CD14-positive monocyte (primary cell): ENCODE results near the gene GLMP. TPM values are rescaled to one million over a fixed set of nuclear protein-coding genes. Genes with fewer than 3 reads are reported as not detected.
A peak's percentile ranks its signal among the peaks of the same experiment; 100 is the strongest.

Source experiments
- DNase-seq, 3 donors: peaks; one replicate each; pipeline ENCODE4 v3.0.0-alpha.2; 2011 to 2022
- H2AFZ ChIP-seq: 2 replicates; pipeline ENCODE4 v1.6.0; 2012; ENCODE audit warnings: mild to moderate bottlenecking, low read depth, low read length, inconsistent platforms; ENCODE audit not compliant: insufficient read depth, poor library complexity, severe bottlenecking
- H3K27ac ChIP-seq, 2 donors: 1 replicate in 1 of 2; 2 replicates in 1 of 2; pipeline ENCODE4 v1.5.1; 2012 to 2013; ENCODE audit warnings: low read length in 2 of 2, control low read depth in 1 of 2, inconsistent platforms in 1 of 2, low read depth in 1 of 2, mild to moderate bottlenecking in 1 of 2
- H3K27me3 ChIP-seq, 2 donors: one replicate each; pipeline versions ENCODE4 v1.6.0 to v1.6.1; 2011 to 2013; ENCODE audit warnings: low read length in 2 of 2; ENCODE audit not compliant: control insufficient read depth in 2 of 2, insufficient read depth in 2 of 2
- H3K36me3 ChIP-seq, 2 donors: replicated peaks in 1 of 2; 1 replicate in 1 of 2; 2 replicates in 1 of 2; pipeline versions ENCODE4 v1.5.1 to v1.6.1; 2012 to 2013; ENCODE audit warnings: low read length in 2 of 2, control low read depth in 1 of 2, inconsistent platforms in 1 of 2, mild to moderate bottlenecking in 1 of 2; ENCODE audit not compliant: insufficient read depth in 2 of 2, control insufficient read depth in 1 of 2
- H3K4me1 ChIP-seq, 2 donors: 1 replicate in 1 of 2; 2 replicates in 1 of 2; pipeline versions ENCODE4 v1.5.1 to v1.6.1; 2012 to 2013; ENCODE audit warnings: low read length in 2 of 2, control low read depth in 1 of 2, inconsistent platforms in 1 of 2, mild to moderate bottlenecking in 1 of 2, moderate library complexity in 1 of 2; ENCODE audit not compliant: insufficient read depth in 2 of 2, control insufficient read depth in 1 of 2
- H3K4me2 ChIP-seq: replicated peaks from 2 replicates; pipeline ENCODE3; 2012; ENCODE audit warnings: low read length, moderate library complexity, mild to moderate bottlenecking; ENCODE audit not compliant: poor library complexity, severe bottlenecking; ENCODE audit errors: extremely low read depth
- H3K4me3 ChIP-seq, 3 experiments: fragments of 200-600 bp in 1 of 3; sonication (generic) in 1 of 3; replicated peaks in 1 of 3; 1 replicate in 2 of 3; 2 replicates in 1 of 3; pipeline ENCODE4 v1.5.1; 2011 to 2013; ENCODE audit warnings: low read length in 3 of 3, mild to moderate bottlenecking in 3 of 3, control low read depth in 2 of 3, low read depth in 2 of 3, inconsistent platforms in 1 of 3, moderate library complexity in 1 of 3
- H3K79me2 ChIP-seq: 2 replicates; pipeline ENCODE4 v1.6.0; 2012; ENCODE audit warnings: mild to moderate bottlenecking, control low read depth, inconsistent platforms, low read length, moderate library complexity; ENCODE audit not compliant: insufficient read depth
- H3K9ac ChIP-seq: 2 replicates; pipeline ENCODE4 v1.6.0; 2017; ENCODE audit warnings: low read length, mild to moderate bottlenecking; ENCODE audit not compliant: insufficient read depth, poor library complexity, severe bottlenecking
- H3K9me3 ChIP-seq, 2 donors: replicated peaks in 1 of 2; 1 replicate in 1 of 2; 2 replicates in 1 of 2; pipeline versions ENCODE4 v1.5.1 to v1.6.1; 2012 to 2013; ENCODE audit warnings: low read length in 2 of 2, control low read depth in 1 of 2; ENCODE audit not compliant: control insufficient read depth in 1 of 2, insufficient read depth in 1 of 2
- H4K20me1 ChIP-seq: 2 replicates; pipeline ENCODE4 v1.6.0; 2012; ENCODE audit warnings: mild to moderate bottlenecking, low read length, control low read depth, moderate library complexity; ENCODE audit not compliant: insufficient read depth
- H3K27ac Mint-ChIP-seq, 7 donors: one replicate each; pipeline ENCODE4 v1.8.0; 2020; ENCODE audit warnings: mild to moderate bottlenecking in 7 of 7, mixed read lengths in 7 of 7, moderate library complexity in 6 of 7, inconsistent platforms in 2 of 7
- H3K27me3 Mint-ChIP-seq, 3 donors: one replicate each; pipeline ENCODE4 v1.8.0; 2021 to 2022; ENCODE audit warnings: low read depth in 3 of 3, mild to moderate bottlenecking in 3 of 3, mixed read lengths in 3 of 3, moderate library complexity in 3 of 3, inconsistent platforms in 1 of 3
- H3K36me3 Mint-ChIP-seq, 2 donors: one replicate each; pipeline ENCODE4 v1.8.0; 2020; ENCODE audit warnings: mixed read lengths in 2 of 2, inconsistent platforms in 1 of 2, mild to moderate bottlenecking in 1 of 2
- H3K4me1 Mint-ChIP-seq: one replicate; pipeline ENCODE4 v1.8.0; 2020; ENCODE audit warnings: mild to moderate bottlenecking, mixed read lengths
- H3K4me3 Mint-ChIP-seq, 2 donors: one replicate each; pipeline ENCODE4 v1.8.0; 2020; ENCODE audit warnings: mild to moderate bottlenecking in 2 of 2, mixed read lengths in 2 of 2, moderate library complexity in 1 of 2
- H3K9me3 Mint-ChIP-seq, 7 donors: one replicate each; pipeline ENCODE4 v1.8.0; 2020 to 2022; ENCODE audit warnings: mixed read lengths in 7 of 7, mild to moderate bottlenecking in 6 of 7, moderate library complexity in 6 of 7, inconsistent platforms in 2 of 7
- WGBS: methylation state at CpG from one replicate; pipeline ENCODE4 v1.1.5; 2013; ENCODE audit warnings: missing lambda C conversion rate; ENCODE audit not compliant: insufficient coverage; 5-methylcytosine and 5-hydroxymethylcytosine counted together
- intact Hi-C, 2 donors: fragments of 100-400 bp; cut with micrococcal nuclease; formaldehyde crosslinking; loops; one replicate each; pipeline versions ENCODE4 v1.15.0 to v1.15.1; 2023
- polyA plus RNA-seq, 3 donors: library from polyadenylated mRNA; depleted of rRNA in 1 of 3; unstranded in 2 of 3; stranded (reverse) in 1 of 3; fragments of 300-500 nt in 2 of 3; fragments of >200 nt in 1 of 3; fragmentation: Illumina TruSeq in 2 of 3; gene quantifications; 1 replicate in 2 of 3; 2 replicates in 1 of 3; pipeline ENCODE4 v1.2.3, GENCODE V29; 2012 to 2021
- TF ChIP-seq, protein P1 (sequence below): fragments of 200-600 bp; IDR thresholded peaks from one replicate; pipeline ENCODE4 v1.8.0; 2022; ENCODE audit warnings: antibody characterized with exemption, mild to moderate bottlenecking

The GLMP gene
- polyA plus RNA-seq, 3 donors = 24.3 to 59.6 (median 34.7) TPM

DNA sequence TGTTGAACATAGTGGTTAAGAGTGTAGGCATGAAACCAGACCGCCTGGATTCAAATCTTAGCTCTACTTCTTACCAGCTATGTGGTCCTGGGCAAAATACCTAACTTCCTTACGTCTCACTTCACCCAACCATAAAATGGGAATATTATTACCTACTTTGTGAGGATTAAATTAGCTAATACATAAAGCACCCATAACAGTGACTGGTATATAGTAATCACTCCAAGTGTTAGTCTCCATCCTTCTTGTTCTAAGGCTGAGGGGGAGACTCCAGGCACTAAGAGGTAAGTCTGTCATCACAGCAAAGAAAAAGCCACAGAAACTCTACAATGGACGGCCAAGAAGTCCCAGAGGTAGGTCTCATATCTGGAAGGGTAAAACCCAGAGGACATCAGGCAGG lies 15.6 kb downstream of the GLMP start:
- H3K4me3 Mint-ChIP-seq = no peak overlapping the region
- H3K9me3 ChIP-seq = no peaks in the 10 kb centered on the region
- H3K4me3 ChIP-seq = no peak overlapping the region
- H3K9me3 Mint-ChIP-seq = no peaks in the 10 kb centered on the region
- peaks cover 33 to 40% of the 10 kb centered on the region in 2 donors for H3K36me3 ChIP-seq
- WGBS = 100% methylated on average over 1 of the region's 3 CpGs
- H4K20me1 ChIP-seq = peaks cover 49% of the 10 kb centered on the region
- no peak overlapping the region for H3K9ac ChIP-seq
- no peak for DNase-seq
- H3K4me2 ChIP-seq = no peak overlapping the region
- H3K27me3 ChIP-seq = no peaks in the 10 kb centered on the region
- intact Hi-C loops = loop anchor here in 1 of 2 donors (10.0 kb wide), 1 partner anchor 55 kb away; the partner anchor contains the start of genes CCT3 and TSACC
- peaks cover 87 to 88% of the 10 kb centered on the region in 2 donors for H3K4me1 ChIP-seq
- H3K27ac Mint-ChIP-seq = peak overlapping the region in 2 of 7 donors; percentile 38 to 42
- H2AFZ ChIP-seq = no peak overlapping the region
- TF ChIP-seq, protein P1, sequence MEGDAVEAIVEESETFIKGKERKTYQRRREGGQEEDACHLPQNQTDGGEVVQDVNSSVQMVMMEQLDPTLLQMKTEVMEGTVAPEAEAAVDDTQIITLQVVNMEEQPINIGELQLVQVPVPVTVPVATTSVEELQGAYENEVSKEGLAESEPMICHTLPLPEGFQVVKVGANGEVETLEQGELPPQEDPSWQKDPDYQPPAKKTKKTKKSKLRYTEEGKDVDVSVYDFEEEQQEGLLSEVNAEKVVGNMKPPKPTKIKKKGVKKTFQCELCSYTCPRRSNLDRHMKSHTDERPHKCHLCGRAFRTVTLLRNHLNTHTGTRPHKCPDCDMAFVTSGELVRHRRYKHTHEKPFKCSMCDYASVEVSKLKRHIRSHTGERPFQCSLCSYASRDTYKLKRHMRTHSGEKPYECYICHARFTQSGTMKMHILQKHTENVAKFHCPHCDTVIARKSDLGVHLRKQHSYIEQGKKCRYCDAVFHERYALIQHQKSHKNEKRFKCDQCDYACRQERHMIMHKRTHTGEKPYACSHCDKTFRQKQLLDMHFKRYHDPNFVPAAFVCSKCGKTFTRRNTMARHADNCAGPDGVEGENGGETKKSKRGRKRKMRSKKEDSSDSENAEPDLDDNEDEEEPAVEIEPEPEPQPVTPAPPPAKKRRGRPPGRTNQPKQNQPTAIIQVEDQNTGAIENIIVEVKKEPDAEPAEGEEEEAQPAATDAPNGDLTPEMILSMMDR = no peak
- no peaks in the 10 kb centered on the region for H3K27me3 Mint-ChIP-seq
- H3K79me2 ChIP-seq = peaks cover 76% of the 10 kb centered on the region
- peaks cover 75% of the 10 kb centered on the region for H3K4me1 Mint-ChIP-seq
- H3K27ac ChIP-seq = peak overlapping the region in 1 of 2 donors; percentile 38
- H3K36me3 Mint-ChIP-seq = peaks cover 28 to 48% of the 10 kb centered on the region in 2 donors

DNA sequence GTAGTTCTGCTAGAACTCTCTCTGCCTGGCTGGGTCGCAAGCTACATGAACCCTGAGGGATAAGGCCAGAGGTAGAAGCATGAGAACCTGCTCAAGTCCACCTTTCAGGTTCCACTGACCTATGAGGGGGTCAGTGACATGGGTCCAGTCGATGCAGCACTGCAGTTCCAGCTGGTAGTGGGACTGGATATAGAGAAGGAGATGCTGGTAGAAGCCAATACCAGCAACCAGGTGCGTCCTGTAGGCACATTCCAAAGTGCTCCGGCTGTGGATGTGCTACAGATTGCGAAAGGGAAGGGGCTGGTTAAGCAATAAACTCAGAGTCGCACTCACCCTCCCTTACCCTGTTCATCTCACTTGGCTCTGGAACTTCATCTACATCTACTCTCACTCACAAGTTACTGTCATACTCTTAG lies 18.5 kb downstream of the GLMP start:
- Mint-ChIP-seq H3K27me3 (no peaks in the 10 kb centered on the region), H3K4me1 (peaks cover 54% of the 10 kb centered on the region), H3K4me3 (peak overlapping the region; percentile 56 to 76), H3K9me3 (no peaks in the 10 kb centered on the region), H3K36me3 (peaks cover 56 to 77% of the 10 kb centered on the region in 2 donors), H3K27ac (peak overlapping the region; percentile 85 to 95 (median 88))
- TF ChIP-seq, protein P1 = no peak
- Histone ChIP-seq H4K20me1 (peaks cover 46% of the 10 kb centered on the region), H2AFZ (no peak overlapping the region), H3K27ac (peak overlapping the region; percentile 80 to 89), H3K4me3 (peak overlapping the region in 2 of 3 experiments; percentile 8 to 65), H3K4me1 (peaks cover 65 to 67% of the 10 kb centered on the region in 2 donors), H3K36me3 (peaks cover 62 to 69% of the 10 kb centered on the region in 2 donors), H3K27me3 (no peaks in the 10 kb centered on the region), H3K4me2 (peak overlapping the region; percentile 73), H3K9me3 (no peaks in the 10 kb centered on the region), H3K9ac (peak overlapping the region; percentile 32), H3K79me2 (peaks cover 59% of the 10 kb centered on the region)
- WGBS = 17% methylated on average over 4 of the region's 6 CpGs
- peak; percentile 23 to 62 (median 34) for DNase-seq
- intact Hi-C loops = loop anchor here in 1 of 2 donors (10.0 kb wide), 1 partner anchor 58 kb away; the partner anchor contains the start of genes CCT3 and TSACC
